Epithelial cell of esophagus (primary cell): ENCODE data around the gene ACAD8.

ENCODE experiments used
- DNase-seq: peaks from one replicate; pipeline ENCODE4 v3.0.0; 2010; ENCODE audit warnings: low read depth
- H3K4me3 ChIP-seq: 2 replicates; pipeline ENCODE4 v1.5.1; 2011; ENCODE audit warnings: mild to moderate bottlenecking, low read length, control low read depth
- TF ChIP-seq, protein P1 (sequence below): IDR thresholded peaks from 2 replicates; pipeline ENCODE4 v1.5.1; 2011; ENCODE audit warnings: low read depth, mild to moderate bottlenecking, low read length, control low read depth, inconsistent platforms; ENCODE audit not compliant: insufficient read depth; ENCODE audit errors: missing control alignments

Gene ACAD8

DNA sequence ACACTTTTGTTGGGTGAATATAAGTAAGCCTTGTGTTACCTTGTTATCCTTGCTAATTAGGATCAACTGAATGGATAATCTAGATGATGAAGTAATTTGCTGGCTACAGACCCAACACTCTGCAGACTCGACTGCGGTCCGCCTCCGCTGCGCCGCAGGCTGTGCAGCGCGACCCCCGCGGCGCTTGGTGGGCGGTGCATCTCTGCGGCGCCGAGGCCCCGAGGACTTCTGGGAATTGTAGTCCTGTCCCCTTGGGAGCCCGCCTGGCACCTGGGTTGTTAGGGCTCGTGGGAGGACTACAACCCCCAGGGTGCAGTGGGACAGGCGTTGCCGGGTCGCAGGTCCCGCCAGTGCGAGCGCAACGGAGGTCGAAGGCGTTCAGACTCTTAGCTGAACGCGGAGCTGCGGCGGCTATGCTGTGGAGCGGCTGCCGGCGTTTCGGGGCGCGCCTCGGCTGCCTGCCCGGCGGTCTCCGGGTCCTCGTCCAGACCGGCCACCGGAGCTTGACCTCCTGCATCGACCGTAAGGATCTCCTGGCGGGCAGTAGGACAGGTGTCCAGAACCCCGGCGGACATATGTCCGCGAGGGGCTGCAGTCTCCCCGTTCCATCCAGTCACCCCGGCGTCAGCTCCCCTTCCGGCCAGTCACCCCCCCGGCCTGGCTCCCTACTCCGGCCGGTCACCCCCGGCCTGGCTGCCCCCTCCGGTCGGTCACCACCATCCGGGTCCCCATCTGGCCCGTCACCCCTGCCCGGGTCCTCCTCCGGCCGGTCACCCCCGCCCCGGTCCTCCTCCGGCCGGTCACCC lies at the start of gene ACAD8, which contains the start of gene THYN1:
Gene ACAD8, plus strand, starts transcription at position 381 of the 806 bp plus-strand sequence. Its CDS starts 33 bp downstream, at position 414.
Gene THYN1, minus strand, starts transcription at position 165 of the 806 bp plus-strand sequence. CDS start 470 bp downstream, outside the sequence.
- H3K4me3 ChIP-seq: peak within 1 kb of the TSS; percentile 86
- TF ChIP-seq, protein P1, sequence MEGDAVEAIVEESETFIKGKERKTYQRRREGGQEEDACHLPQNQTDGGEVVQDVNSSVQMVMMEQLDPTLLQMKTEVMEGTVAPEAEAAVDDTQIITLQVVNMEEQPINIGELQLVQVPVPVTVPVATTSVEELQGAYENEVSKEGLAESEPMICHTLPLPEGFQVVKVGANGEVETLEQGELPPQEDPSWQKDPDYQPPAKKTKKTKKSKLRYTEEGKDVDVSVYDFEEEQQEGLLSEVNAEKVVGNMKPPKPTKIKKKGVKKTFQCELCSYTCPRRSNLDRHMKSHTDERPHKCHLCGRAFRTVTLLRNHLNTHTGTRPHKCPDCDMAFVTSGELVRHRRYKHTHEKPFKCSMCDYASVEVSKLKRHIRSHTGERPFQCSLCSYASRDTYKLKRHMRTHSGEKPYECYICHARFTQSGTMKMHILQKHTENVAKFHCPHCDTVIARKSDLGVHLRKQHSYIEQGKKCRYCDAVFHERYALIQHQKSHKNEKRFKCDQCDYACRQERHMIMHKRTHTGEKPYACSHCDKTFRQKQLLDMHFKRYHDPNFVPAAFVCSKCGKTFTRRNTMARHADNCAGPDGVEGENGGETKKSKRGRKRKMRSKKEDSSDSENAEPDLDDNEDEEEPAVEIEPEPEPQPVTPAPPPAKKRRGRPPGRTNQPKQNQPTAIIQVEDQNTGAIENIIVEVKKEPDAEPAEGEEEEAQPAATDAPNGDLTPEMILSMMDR: no peak
- peak; percentile 98 for DNase-seq

DNA sequence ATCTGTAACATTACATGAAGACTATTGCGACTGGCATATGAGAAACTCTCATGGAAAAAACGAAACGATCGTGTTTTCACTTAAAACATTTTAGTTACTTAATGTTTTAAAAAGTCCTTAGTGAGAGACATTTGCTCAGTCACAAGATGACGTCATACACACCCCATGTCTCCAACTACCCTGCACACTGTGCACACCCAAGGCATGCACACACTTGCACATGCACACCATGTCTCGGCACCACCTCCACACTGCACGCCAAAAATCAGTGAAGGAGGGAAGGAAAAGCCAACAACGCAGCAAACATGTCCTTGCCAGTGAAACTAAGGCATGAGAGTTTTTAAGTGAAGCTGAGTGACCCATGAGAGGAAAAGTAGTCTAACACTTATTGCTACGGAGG lies 47.6 kb upstream of the ACAD8 start:
- no peak overlapping the region for H3K4me3 ChIP-seq
- TF ChIP-seq, protein P1: no peak
- no peak for DNase-seq

- TF ChIP-seq, protein P1: no peak
- no peak overlapping the region for H3K4me3 ChIP-seq
- DNase-seq: no peak
Observed at GRCh38 chr11:134206185-134206584, 47.2 kb upstream of the ACAD8 start.

- peak; percentile 40 for DNase-seq
- no peak overlapping the region for H3K4me3 ChIP-seq
- TF ChIP-seq, protein P1: peak; percentile 63
Observed at GRCh38 chr11:134207538-134208239, 45.7 kb upstream of the ACAD8 start.

GRCh38 chr11:134215836-134216235 lies 37.5 kb upstream of the ACAD8 start:
- DNase-seq: no peak
- H3K4me3 ChIP-seq: no peak overlapping the region
- TF ChIP-seq, protein P1: no peak

DNA sequence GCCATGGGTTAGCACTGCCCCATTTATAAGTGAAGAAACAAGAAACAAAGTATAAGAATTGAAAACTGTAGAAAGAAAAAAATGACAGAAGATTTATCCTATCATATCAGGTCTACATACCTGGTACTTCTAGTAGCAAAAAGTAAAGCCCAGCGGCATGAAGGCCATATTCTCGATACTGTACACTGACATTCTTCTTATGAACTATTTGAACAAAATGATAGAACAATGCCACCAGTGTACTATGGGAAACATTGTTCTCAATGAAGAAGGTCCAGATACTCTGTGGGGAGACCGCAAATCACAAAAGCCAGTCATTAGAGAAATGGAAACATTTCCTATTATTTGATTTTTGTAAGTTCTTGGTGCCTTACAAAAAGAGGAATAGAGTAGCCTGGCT lies 36.6 kb upstream of the ACAD8 start:
- no peak overlapping the region for H3K4me3 ChIP-seq
- TF ChIP-seq, protein P1: no peak
- no peak for DNase-seq

DNA sequence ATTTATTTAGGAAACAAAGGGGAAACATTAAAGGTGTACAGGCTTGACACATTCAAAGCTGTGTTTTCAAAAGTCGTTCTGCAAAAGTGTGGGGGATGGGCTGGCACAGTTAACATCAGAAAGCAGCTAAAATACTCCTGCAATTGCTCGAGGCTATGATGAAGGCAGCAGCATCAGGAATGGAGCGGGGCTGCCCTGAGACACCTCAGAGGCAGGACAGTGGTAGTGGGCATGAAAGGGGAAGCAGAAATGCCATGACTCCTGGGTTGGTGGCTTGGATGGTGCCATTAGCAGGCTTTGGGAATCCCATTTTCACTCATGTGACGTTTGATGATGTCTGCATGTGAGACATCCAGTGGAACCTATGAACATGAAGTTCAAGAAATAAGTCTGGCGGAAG lies 30.2 kb upstream of the ACAD8 start:
- DNase-seq: no peak
- peak overlapping the region; percentile 98 for H3K4me3 ChIP-seq
- TF ChIP-seq, protein P1: no peak
